Small intestine (tissue), 7 donors: ENCODE measurements around the gene RHCG. TPM values are rescaled to one million over a fixed set of nuclear protein-coding genes. Genes with fewer than 3 reads are reported as not detected.
A peak's percentile ranks its signal among the peaks of the same experiment; 100 is the strongest.

Experiments used
- DNase-seq, 2 donors: peaks; one replicate each; pipeline versions ENCODE4 v3.0.0 to v3.0.0-alpha.2; 2013
- FAIRE-seq: peaks from 2 replicates; lab custom pipeline; 2012; peaks lifted over from hg19 to GRCh38; lab: Jason Lieb, UNC
- H3K27ac ChIP-seq, 3 donors: one replicate each; pipeline ENCODE4 v1.5.1; 2013; ENCODE audit warnings: low read length in 2 of 3, mild to moderate bottlenecking in 2 of 3, control low read depth in 1 of 3, inconsistent platforms in 1 of 3, low read depth in 1 of 3, moderate library complexity in 1 of 3
- H3K27me3 ChIP-seq, 3 donors: one replicate each; pipeline ENCODE4 v1.6.1; 2013; ENCODE audit warnings: low read length in 3 of 3, inconsistent platforms in 1 of 3; ENCODE audit not compliant: control insufficient read depth in 3 of 3, insufficient read depth in 3 of 3
- H3K36me3 ChIP-seq, 3 donors: one replicate each; pipeline ENCODE4 v1.6.1; 2013; ENCODE audit warnings: low read length in 3 of 3, inconsistent platforms in 1 of 3, low read depth in 1 of 3, mild to moderate bottlenecking in 1 of 3, moderate library complexity in 1 of 3; ENCODE audit not compliant: control insufficient read depth in 3 of 3, insufficient read depth in 2 of 3
- H3K4me1 ChIP-seq, 3 donors: one replicate each; pipeline ENCODE4 v1.6.1; 2013; ENCODE audit warnings: low read length in 2 of 3, inconsistent platforms in 1 of 3, low read depth in 1 of 3, mild to moderate bottlenecking in 1 of 3, moderate library complexity in 1 of 3; ENCODE audit not compliant: control insufficient read depth in 3 of 3, insufficient read depth in 2 of 3
- H3K4me3 ChIP-seq, 3 donors: one replicate each; pipeline ENCODE4 v1.5.1; 2013; ENCODE audit warnings: low read length in 3 of 3, control low read depth in 1 of 3, inconsistent platforms in 1 of 3, low read depth in 1 of 3, mild to moderate bottlenecking in 1 of 3, moderate library complexity in 1 of 3
- H3K9me3 ChIP-seq, 2 donors: one replicate each; pipeline ENCODE4 v1.6.1; 2013; ENCODE audit warnings: low read depth in 1 of 2, low read length in 1 of 2; ENCODE audit not compliant: control insufficient read depth in 2 of 2, insufficient read depth in 1 of 2
- WGBS, 3 donors: extraction: QIAGEN DNeasy Blood & Tissue Kit; methylation state at CpG; one replicate each; pipeline ENCODE4 v1.1.7; 2013; 5-methylcytosine and 5-hydroxymethylcytosine counted together
- polyA plus RNA-seq, 4 donors: library from polyadenylated mRNA; stranded (reverse) in 3 of 4; unstranded in 1 of 4; fragments of 200-250 nt in 3 of 4; fragments of 120-200 nt in 1 of 4; gene quantifications; one replicate each; pipeline versions ENCODE4 v1.2.1 to v1.2.3, GENCODE V29; 2013
- donor health status: healthy with polysubstance abuse.
- donor health status: control.
- donor health status: control.
- donor health status: Bipolar disorder and iron deficiency.
- donor health status: healthy.

The RHCG gene
- polyA plus RNA-seq, 4 donors, result 0.16 to 2.2 (median 1.3) TPM

DNA sequence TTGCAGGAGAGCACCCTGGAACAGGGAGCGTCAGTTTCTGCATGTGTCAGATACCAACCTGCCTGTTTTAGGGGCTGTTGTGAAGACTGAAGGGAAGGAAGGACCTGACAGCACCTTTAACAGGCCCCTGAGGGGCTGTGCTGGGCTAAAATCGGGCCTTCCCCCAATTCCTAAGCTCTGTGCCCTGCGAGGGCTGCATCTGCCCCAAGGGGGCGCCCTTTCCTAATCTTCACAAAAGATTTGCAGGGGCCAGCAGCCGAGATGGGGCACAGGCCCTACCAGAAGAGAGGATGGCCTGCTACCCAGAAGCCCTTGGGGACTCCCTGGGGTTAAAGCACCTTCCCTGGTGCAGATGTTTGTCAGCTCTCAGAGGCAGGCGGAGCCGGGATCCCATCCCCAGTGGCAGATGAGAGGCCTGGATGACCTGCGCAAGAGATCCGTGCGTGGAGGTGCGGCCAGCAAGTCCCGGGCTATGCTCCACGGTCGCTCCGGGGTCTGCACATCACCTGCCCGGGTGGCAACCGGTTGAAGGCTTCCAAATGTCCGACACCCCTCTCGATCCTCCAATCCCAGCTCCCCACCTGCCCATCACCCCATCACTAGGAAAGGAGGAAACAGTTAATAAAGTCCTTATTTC is 53.6 kb downstream of the RHCG start:
- Histone ChIP-seq H3K36me3 (no peaks in the 10 kb centered on the region), H3K4me3 (no peak overlapping the region), H3K27ac (no peak overlapping the region), H3K4me1 (no peaks in the 10 kb centered on the region), H3K27me3 (peaks cover 0 to 14% (median 2%) of the 10 kb centered on the region in 3 donors), H3K9me3 (no peaks in the 10 kb centered on the region)
- DNase-seq, result peak; percentile 49 to 64
- FAIRE-seq, result no peak
- 60 to 64% (median 60%) methylated on average over 17 to 19 of the region's 19 CpGs for WGBS, 3 donors

- no peak for FAIRE-seq
- Histone ChIP-seq H3K4me1 (peaks cover 0 to 3% (median 0%) of the 10 kb centered on the region in 3 donors), H3K9me3 (no peaks in the 10 kb centered on the region), H3K4me3 (no peak overlapping the region), H3K27me3 (peaks cover 0 to 10% (median 2%) of the 10 kb centered on the region in 3 donors), H3K36me3 (no peaks in the 10 kb centered on the region), H3K27ac (no peak overlapping the region)
- DNase-seq, result no peak
- WGBS, 3 donors, result 84 to 88% (median 84%) methylated on average over 10 of the region's 10 CpGs
Observed at GRCh38 chr15:89442155-89442554, 54.2 kb downstream of the RHCG start.

DNA sequence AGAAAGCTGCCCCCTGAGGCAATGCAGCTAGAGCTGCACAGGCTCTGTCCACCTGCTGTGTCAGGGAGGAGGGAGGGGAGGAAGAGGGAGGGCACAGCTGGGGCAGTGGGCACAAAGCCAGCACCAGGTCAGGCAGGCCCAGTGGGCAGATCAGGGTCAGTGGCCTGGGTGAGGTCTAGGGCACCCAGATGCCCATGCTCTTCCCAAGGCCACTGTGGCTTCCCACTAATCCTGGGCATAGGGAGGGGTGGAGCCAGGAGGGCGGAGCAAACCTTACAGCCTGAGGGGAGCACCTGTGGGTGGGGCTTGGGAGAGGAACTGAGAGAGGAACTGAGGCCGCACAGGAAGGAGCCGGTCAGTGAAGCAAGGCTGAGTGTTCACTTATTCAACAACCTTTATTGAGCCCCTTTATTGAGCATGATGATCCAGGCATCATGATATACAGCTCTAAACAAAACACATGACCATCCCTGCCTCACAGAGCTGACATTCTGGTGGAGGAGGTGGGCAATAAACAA is 55.0 kb downstream of the RHCG start:
- H3K27ac ChIP-seq, result no peak overlapping the region
- no peak overlapping the region for H3K4me3 ChIP-seq
- no peaks in the 10 kb centered on the region for H3K36me3 ChIP-seq
- 34 to 62% (median 53%) methylated on average over 3 of the region's 3 CpGs for WGBS, 3 donors
- DNase-seq, result no peak
- FAIRE-seq, result no peak
- peaks cover 0 to 10% (median 2%) of the 10 kb centered on the region in 3 donors for H3K27me3 ChIP-seq
- peaks cover 0 to 11% (median 0%) of the 10 kb centered on the region in 3 donors for H3K4me1 ChIP-seq
- no peaks in the 10 kb centered on the region for H3K9me3 ChIP-seq

DNA sequence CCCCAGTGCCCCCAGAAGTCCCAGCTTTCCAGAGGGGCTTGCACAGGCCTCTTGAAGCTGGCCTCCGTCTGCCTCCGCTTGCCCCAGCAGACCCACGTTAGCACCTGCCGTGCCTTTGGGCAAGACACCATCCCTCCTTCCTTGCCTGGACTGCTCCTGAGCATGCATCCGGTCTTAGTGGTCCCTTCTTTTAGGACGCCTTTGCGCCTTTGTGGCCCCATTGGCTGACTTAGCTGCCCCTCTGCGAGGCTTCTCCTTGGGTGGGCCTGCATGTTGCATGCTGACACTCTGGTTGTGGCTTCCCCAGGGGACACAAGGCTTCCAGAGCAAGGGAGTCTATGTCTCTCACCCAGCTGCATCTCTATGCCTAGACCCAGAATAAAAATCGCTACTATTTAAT is 56.6 kb downstream of the RHCG start:
- no peaks in the 10 kb centered on the region for H3K36me3 ChIP-seq
- no peak overlapping the region for H3K4me3 ChIP-seq
- H3K27ac ChIP-seq, result no peak overlapping the region
- peaks cover 0 to 15% (median 3%) of the 10 kb centered on the region in 3 donors for H3K27me3 ChIP-seq
- no peak for DNase-seq
- no peaks in the 10 kb centered on the region for H3K9me3 ChIP-seq
- 86 to 89% (median 87%) methylated on average over 9 of the region's 9 CpGs for WGBS, 3 donors
- FAIRE-seq, result no peak
- H3K4me1 ChIP-seq, result peaks cover 0 to 15% (median 0%) of the 10 kb centered on the region in 3 donors

- H3K27me3 ChIP-seq, result peaks cover 0 to 22% (median 6%) of the 10 kb centered on the region in 3 donors
- no peaks in the 10 kb centered on the region for H3K9me3 ChIP-seq
- peak overlapping the region in 1 of 3 donors; percentile 33 for H3K27ac ChIP-seq
- DNase-seq (peak; percentile 78 to 79), FAIRE-seq (no peak)
- no peaks in the 10 kb centered on the region for H3K36me3 ChIP-seq
- H3K4me3 ChIP-seq, result no peak overlapping the region
- peaks cover 0 to 15% (median 0%) of the 10 kb centered on the region in 3 donors for H3K4me1 ChIP-seq
- WGBS, 3 donors, result 23 to 41% (median 25%) methylated on average over 7 of the region's 7 CpGs
Observed at GRCh38 chr15:89436560-89437311, 59.6 kb downstream of the RHCG start.

DNA sequence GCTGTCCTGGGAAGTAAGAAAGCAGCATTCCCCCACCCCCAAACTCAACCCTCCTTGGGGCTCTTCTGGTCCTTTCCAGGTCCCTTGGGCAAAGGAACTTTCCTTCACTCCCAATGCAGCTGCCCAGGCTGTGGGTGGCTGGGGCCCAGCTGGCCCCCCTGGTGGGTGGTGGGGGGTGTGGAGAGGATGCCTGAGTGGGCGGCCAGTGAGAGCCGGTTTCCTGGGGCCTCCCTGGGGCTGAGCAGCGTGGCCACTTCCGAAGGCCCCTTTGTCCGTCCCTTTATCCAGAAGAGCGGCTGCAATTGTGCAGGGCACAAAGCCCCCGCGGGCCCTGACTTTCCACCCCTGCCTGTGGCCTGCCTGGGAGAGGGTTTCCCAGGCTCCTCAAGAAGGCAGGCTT is 61.0 kb downstream of the RHCG start:
- FAIRE-seq (no peak), DNase-seq (no peak)
- Histone ChIP-seq H3K4me3 (no peak overlapping the region), H3K36me3 (no peaks in the 10 kb centered on the region), H3K27ac (no peak overlapping the region), H3K9me3 (no peaks in the 10 kb centered on the region), H3K4me1 (peaks cover 0 to 15% (median 0%) of the 10 kb centered on the region in 3 donors), H3K27me3 (peaks cover 0 to 26% (median 6%) of the 10 kb centered on the region in 3 donors)
- 75 to 95% (median 80%) methylated on average over 4 to 8 of the region's 8 CpGs for WGBS, 3 donors

DNA sequence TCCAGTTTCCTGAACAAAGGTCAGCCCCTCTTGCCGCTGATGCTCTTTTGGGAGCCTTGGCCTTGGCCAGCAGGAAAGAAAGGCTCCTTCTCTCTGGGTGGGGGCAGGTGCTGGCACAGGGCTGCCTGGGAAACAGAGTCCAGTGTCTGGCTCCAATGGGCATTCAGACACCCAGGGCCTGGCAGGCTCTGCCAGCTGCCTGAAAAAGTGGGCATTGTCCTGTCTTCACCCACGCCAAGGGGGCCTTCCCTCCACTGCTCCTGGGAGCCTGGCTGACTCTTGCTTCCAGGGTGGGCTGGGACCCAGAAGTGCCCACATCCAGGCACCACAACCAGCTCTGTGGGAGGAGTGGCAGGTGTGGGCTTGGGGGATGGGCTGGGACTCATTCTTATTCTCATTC is 62.7 kb downstream of the RHCG start:
- H3K4me3 ChIP-seq, result no peak overlapping the region
- peaks cover 0 to 15% (median 0%) of the 10 kb centered on the region in 3 donors for H3K4me1 ChIP-seq
- DNase-seq (no peak), FAIRE-seq (no peak)
- H3K27ac ChIP-seq, result no peak overlapping the region
- peaks cover 0 to 35% (median 6%) of the 10 kb centered on the region in 3 donors for H3K27me3 ChIP-seq
- H3K9me3 ChIP-seq, result no peaks in the 10 kb centered on the region
- 49 to 60% (median 58%) methylated on average over 2 of the region's 2 CpGs for WGBS, 3 donors
- no peaks in the 10 kb centered on the region for H3K36me3 ChIP-seq

DNA sequence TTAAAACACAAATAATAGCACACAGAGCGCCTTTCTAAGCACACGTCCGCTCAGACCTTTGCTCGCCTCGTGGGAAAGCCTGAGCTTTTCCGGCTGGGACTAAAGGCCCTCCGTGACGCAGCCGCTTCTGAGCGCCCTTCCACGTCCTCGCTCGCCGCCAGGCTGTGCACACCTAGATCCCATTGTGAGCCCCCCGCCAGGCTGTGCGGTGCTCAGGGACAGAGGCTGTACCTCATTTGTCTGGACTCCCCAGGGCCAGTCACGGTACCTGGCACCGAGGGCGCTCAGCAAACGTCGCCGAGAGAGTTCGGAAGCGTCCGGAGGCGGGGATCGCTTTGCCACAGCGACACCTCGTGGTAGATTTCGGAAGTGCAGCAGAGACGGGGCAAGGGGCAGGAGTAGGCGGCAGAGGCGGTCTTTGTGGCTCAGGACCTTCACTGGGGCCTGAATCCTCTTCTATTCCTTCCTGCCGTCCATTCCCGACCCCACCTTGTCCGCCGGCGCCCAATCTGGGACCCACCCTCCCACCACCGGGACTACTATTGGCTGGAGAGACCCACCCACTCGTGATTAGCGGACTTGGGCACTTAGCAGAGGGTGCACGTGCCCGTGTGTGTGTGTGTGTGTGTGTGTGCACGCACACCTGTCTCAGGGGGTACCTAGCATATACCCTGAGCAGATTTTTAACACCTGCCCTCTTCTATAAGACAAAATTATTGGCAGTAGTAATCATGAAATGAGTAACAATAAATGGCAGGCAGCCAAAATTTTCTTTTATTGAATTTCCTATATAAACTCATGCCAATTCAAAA is 65.6 kb downstream of the RHCG start:
- Histone ChIP-seq H3K4me1 (no peaks in the 10 kb centered on the region), H3K9me3 (no peaks in the 10 kb centered on the region), H3K36me3 (no peaks in the 10 kb centered on the region), H3K27me3 (peaks cover 0 to 49% (median 6%) of the 10 kb centered on the region in 3 donors), H3K27ac (no peak overlapping the region), H3K4me3 (peak overlapping the region in 2 of 3 donors; percentile 43 to 53)
- FAIRE-seq (no peak), DNase-seq (peak; percentile 82 to 92)
- WGBS, 3 donors, result 0 to 3% (median 2%) methylated on average over 44 of the region's 44 CpGs
